ENCODE data around the gene MEGF6. TPM values are rescaled to one million over a fixed set of nuclear protein-coding genes. Genes with fewer than 3 reads are reported as not detected.

MEGF6 gene
- polyA plus RNA-seq, 2 donors: 11.8 to 23.7 TPM

DNA sequence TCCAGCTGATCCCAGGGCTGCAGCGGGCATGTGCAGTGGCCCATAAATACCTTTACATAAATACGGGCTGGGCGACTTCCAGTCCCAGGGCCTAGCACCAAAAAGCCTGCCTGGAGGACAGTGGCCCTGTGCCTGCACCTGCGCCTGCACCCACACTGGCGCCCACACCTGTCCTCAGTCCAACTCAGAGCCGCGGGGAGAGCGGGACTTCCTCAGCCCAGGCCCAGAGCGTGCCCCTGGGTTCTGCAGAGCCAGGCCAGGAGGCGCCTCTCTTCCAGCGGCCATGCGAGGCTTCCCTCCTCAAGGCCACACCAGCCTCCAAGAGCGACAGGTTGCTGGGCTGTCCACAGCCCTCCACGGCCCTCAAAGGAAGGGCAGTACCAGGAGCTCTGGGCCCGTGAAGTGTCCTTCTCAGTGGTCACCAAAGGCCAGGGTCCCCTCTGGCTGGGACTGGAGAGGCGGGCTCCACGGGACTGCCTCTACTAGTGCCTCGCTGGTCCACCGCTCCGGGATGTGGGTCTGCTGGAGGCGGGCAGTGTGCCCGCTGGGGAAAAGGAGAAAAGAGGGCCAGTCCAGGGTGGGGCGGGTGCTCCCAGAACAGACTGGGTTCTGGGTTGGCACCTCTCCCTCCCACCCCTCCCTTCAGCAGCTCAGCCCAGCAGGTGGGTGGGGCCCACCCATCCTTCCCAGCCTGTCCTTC lies 121.1 kb downstream of the MEGF6 start:
- H3K36me3 ChIP-seq (ENCODE audit: control insufficient read depth in 2 of 2, insufficient read depth in 2 of 2, low read length in 1 of 2): peaks cover 0 to 8% of the 10 kb centered on the region in 2 donors
- H3K4me3 ChIP-seq (ENCODE audit: low read depth in 1 of 2, low read length in 2 of 2): no peak overlapping the region
- peaks cover 0 to 14% of the 10 kb centered on the region in 2 donors for H3K4me1 ChIP-seq (ENCODE audit: control insufficient read depth in 2 of 2, insufficient read depth in 2 of 2, low read length in 1 of 2)
- H3K9me3 ChIP-seq (ENCODE audit: control insufficient read depth in 2 of 2, insufficient read depth in 1 of 2, low read depth in 1 of 2, low read length in 1 of 2): peaks cover 0 to 5% of the 10 kb centered on the region in 2 donors
- 90% methylated on average over 23 of the region's 23 CpGs for WGBS, 2 donors
- H3K27ac ChIP-seq (ENCODE audit: low read depth in 2 of 2, low read length in 1 of 2): no peak overlapping the region
- no peaks in the 10 kb centered on the region for H3K27me3 ChIP-seq (ENCODE audit: control insufficient read depth in 1 of 2, insufficient read depth in 2 of 2, low read length in 2 of 2)

DNA sequence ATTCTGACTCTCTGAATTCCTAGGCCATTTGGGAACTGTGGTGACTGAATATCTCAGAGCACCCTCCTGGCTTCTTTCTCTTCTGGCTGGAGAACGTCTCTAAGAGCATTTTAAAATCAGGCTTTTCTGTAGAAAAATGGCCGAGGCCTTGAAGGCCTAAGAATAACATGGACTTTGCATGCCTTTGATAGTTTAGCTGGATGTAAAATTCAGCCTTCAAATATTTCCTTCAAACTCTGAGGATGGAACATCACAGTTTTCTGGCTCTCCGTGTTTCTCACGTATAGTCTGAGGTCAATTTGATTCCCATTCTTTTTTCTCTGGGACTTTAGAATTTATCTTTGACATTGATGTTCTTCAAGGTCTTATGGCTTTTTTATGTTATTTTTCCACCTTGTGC lies 122.9 kb downstream of the MEGF6 start:
- peaks cover 0 to 5% of the 10 kb centered on the region in 2 donors for H3K9me3 ChIP-seq (ENCODE audit: control insufficient read depth in 2 of 2, insufficient read depth in 1 of 2, low read depth in 1 of 2, low read length in 1 of 2)
- H3K36me3 ChIP-seq (ENCODE audit: control insufficient read depth in 2 of 2, insufficient read depth in 2 of 2, low read length in 1 of 2): peaks cover 0 to 3% of the 10 kb centered on the region in 2 donors
- H3K4me3 ChIP-seq (ENCODE audit: low read depth in 1 of 2, low read length in 2 of 2): no peak overlapping the region
- no peaks in the 10 kb centered on the region for H3K27me3 ChIP-seq (ENCODE audit: control insufficient read depth in 1 of 2, insufficient read depth in 2 of 2, low read length in 2 of 2)
- no peak overlapping the region for H3K27ac ChIP-seq (ENCODE audit: low read depth in 2 of 2, low read length in 1 of 2)
- H3K4me1 ChIP-seq (ENCODE audit: control insufficient read depth in 2 of 2, insufficient read depth in 2 of 2, low read length in 1 of 2): peaks cover 0 to 10% of the 10 kb centered on the region in 2 donors
- 94 to 97% methylated on average over 4 of the region's 4 CpGs for WGBS, 2 donors

DNA sequence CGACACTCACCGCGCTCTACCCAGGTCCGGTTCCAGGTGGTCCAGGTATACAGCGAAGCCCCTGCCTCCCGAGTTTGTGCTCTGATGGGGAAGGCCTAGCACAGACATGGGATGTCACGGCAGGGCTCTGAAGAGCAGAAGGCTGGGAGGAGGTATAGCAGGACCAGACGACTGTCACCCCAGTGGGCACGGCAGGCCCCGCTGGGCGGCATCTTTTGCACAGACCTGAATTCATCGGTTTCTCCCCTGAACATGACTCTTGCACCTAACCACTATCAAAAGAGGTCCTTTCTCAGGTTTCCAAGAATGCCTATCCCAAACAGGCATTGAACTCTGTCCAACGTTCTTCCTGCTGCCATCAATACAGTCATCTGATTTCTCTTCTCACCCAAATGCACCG lies 126.3 kb downstream of the MEGF6 start:
- Histone ChIP-seq H3K27ac (ENCODE audit: low read depth in 2 of 2, low read length in 1 of 2) (no peak overlapping the region), H3K9me3 (ENCODE audit: control insufficient read depth in 2 of 2, insufficient read depth in 1 of 2, low read depth in 1 of 2, low read length in 1 of 2) (peaks cover 0 to 2% of the 10 kb centered on the region in 2 donors), H3K27me3 (ENCODE audit: control insufficient read depth in 1 of 2, insufficient read depth in 2 of 2, low read length in 2 of 2) (no peaks in the 10 kb centered on the region), H3K4me3 (ENCODE audit: low read depth in 1 of 2, low read length in 2 of 2) (no peak overlapping the region), H3K4me1 (ENCODE audit: control insufficient read depth in 2 of 2, insufficient read depth in 2 of 2, low read length in 1 of 2) (peaks cover 0 to 19% of the 10 kb centered on the region in 2 donors), H3K36me3 (ENCODE audit: control insufficient read depth in 2 of 2, insufficient read depth in 2 of 2, low read length in 1 of 2) (no peaks in the 10 kb centered on the region)
- WGBS, 2 donors: 88 to 92% methylated on average over 14 of the region's 14 CpGs

DNA sequence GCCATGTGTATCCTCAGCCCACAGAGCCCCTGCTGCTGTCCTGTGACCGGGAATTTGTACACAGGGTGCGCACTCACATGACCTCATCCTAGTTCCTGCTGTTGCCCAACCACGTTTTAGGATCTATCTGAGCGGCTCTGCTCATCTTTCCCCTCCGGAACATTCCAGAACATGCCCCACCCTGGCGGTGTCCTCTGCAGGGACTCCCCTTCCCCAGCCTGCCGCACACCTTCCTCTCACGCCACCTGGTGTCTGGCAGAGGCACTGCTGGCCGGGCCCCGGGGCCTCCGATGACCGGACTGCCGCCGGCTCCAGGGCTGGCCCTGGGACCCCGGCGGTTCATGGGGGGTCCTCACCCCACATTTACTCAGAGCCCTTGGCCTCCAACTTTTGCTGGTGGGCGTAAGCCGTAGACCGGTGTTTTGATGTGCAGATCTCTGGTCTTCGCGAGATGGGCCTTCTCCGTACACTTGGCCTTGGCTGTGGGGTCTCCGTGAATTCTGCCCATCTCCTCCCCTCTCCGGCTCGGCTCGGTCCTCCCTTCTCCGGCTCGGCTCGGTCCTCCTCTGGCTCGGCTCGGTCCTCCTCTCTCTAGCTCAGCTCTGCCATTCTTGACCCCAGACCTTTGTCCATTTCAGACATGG lies 127.4 kb downstream of the MEGF6 start:
- Histone ChIP-seq H3K4me1 (ENCODE audit: control insufficient read depth in 2 of 2, insufficient read depth in 2 of 2, low read length in 1 of 2) (peaks cover 0 to 19% of the 10 kb centered on the region in 2 donors), H3K27ac (ENCODE audit: low read depth in 2 of 2, low read length in 1 of 2) (no peak overlapping the region), H3K36me3 (ENCODE audit: control insufficient read depth in 2 of 2, insufficient read depth in 2 of 2, low read length in 1 of 2) (peaks cover 0 to 3% of the 10 kb centered on the region in 2 donors), H3K27me3 (ENCODE audit: control insufficient read depth in 1 of 2, insufficient read depth in 2 of 2, low read length in 2 of 2) (no peaks in the 10 kb centered on the region), H3K4me3 (ENCODE audit: low read depth in 1 of 2, low read length in 2 of 2) (no peak overlapping the region), H3K9me3 (ENCODE audit: control insufficient read depth in 2 of 2, insufficient read depth in 1 of 2, low read depth in 1 of 2, low read length in 1 of 2) (peaks cover 0 to 2% of the 10 kb centered on the region in 2 donors)
- 38 to 51% methylated on average over 31 of the region's 31 CpGs for WGBS, 2 donors

DNA sequence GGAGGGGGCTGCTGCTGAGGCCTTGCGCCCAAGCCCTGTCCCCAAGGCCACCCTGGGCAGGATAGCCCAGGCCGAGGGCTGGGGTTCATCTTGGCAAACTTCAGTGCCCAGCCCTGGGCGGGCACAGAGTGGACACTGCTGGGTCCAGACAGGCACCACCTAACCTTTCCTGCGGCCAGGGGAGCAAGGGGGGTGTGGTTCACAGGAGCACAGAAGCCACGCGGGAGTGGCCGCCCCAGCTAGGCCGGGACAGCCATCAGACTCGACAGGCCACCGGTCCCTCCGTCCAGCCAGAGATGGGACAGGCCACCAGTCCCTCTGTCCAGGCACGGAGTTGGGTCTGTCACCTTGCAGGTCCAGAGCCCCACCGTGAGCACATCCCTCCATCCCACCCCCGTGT lies 127.9 kb downstream of the MEGF6 start:
- Histone ChIP-seq H3K27ac (ENCODE audit: low read depth in 2 of 2, low read length in 1 of 2) (no peak overlapping the region), H3K4me1 (ENCODE audit: control insufficient read depth in 2 of 2, insufficient read depth in 2 of 2, low read length in 1 of 2) (peaks cover 0 to 19% of the 10 kb centered on the region in 2 donors), H3K36me3 (ENCODE audit: control insufficient read depth in 2 of 2, insufficient read depth in 2 of 2, low read length in 1 of 2) (peaks cover 0 to 3% of the 10 kb centered on the region in 2 donors), H3K27me3 (ENCODE audit: control insufficient read depth in 1 of 2, insufficient read depth in 2 of 2, low read length in 2 of 2) (no peaks in the 10 kb centered on the region), H3K9me3 (ENCODE audit: control insufficient read depth in 2 of 2, insufficient read depth in 1 of 2, low read depth in 1 of 2, low read length in 1 of 2) (peaks cover 0 to 2% of the 10 kb centered on the region in 2 donors), H3K4me3 (ENCODE audit: low read depth in 1 of 2, low read length in 2 of 2) (no peak overlapping the region)
- 69 to 72% methylated on average over 14 of the region's 14 CpGs for WGBS, 2 donors

DNA sequence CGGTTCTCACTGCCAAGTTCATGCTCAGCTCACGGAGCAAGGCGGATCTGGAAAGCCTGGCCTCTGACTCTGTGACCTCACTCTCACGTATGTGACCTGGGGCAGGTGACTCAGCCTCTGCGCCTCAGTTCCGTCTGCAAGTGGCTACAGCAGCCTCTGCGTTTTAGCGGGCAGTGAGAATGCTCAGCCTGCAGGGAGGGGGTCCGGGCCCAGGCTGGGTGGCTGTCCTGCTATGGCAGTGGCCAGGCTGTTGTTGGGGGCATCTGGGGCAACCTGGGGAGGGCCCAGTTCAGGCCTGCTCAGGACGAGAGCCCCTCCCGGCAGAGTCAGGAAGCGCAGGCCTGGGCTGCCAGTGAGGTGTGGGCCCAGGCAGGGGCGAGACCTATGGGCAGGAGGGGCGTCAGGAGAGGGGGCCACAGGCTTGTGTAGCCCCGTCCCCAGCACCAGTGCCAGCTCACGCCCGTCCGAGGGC lies 128.9 kb downstream of the MEGF6 start:
- H3K4me3 ChIP-seq (ENCODE audit: low read depth in 1 of 2, low read length in 2 of 2): no peak overlapping the region
- H3K9me3 ChIP-seq (ENCODE audit: control insufficient read depth in 2 of 2, insufficient read depth in 1 of 2, low read depth in 1 of 2, low read length in 1 of 2): no peaks in the 10 kb centered on the region
- peaks cover 0 to 6% of the 10 kb centered on the region in 2 donors for H3K36me3 ChIP-seq (ENCODE audit: control insufficient read depth in 2 of 2, insufficient read depth in 2 of 2, low read length in 1 of 2)
- H3K4me1 ChIP-seq (ENCODE audit: control insufficient read depth in 2 of 2, insufficient read depth in 2 of 2, low read length in 1 of 2): peaks cover 0 to 19% of the 10 kb centered on the region in 2 donors
- peak overlapping the region; percentile 59 to 85 for H3K27ac ChIP-seq (ENCODE audit: low read depth in 2 of 2, low read length in 1 of 2)
- no peaks in the 10 kb centered on the region for H3K27me3 ChIP-seq (ENCODE audit: control insufficient read depth in 1 of 2, insufficient read depth in 2 of 2, low read length in 2 of 2)
- 28 to 37% methylated on average over 14 to 18 of the region's 18 CpGs for WGBS, 2 donors

DNA sequence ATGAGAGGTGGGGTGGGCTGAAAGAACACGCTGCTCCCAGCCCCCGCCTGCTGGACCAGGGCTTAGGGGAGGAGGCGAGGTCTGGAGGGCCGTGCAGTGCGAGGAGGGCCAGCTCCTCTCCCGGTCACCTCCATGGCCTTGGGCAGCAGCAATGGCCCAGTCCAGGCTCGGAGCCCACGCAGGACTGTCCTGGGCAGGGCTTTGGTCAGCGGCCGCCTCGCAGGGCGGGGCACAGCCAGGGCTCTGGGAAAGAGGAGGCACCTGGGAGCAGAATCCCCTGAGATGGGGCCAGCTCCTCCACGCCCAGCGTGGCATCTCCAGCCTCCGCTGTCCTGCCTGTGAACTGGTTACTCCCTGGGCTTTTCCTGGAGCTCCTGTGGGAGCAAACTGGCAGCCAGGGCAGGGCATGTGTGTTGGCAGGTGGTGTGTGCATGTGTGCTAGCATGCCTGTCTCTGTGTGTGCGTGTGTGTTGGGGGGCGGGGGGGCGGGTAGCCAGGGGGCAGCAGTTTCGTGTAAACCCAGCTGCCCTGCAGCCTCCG lies 129.4 kb downstream of the MEGF6 start:
- Histone ChIP-seq H3K27ac (ENCODE audit: low read depth in 2 of 2, low read length in 1 of 2) (peak overlapping the region; percentile 59 to 85), H3K4me1 (ENCODE audit: control insufficient read depth in 2 of 2, insufficient read depth in 2 of 2, low read length in 1 of 2) (peaks cover 0 to 19% of the 10 kb centered on the region in 2 donors), H3K27me3 (ENCODE audit: control insufficient read depth in 1 of 2, insufficient read depth in 2 of 2, low read length in 2 of 2) (no peaks in the 10 kb centered on the region), H3K4me3 (ENCODE audit: low read depth in 1 of 2, low read length in 2 of 2) (no peak overlapping the region), H3K36me3 (ENCODE audit: control insufficient read depth in 2 of 2, insufficient read depth in 2 of 2, low read length in 1 of 2) (peaks cover 0 to 7% of the 10 kb centered on the region in 2 donors), H3K9me3 (ENCODE audit: control insufficient read depth in 2 of 2, insufficient read depth in 1 of 2, low read depth in 1 of 2, low read length in 1 of 2) (no peaks in the 10 kb centered on the region)
- 39 to 53% methylated on average over 17 to 20 of the region's 20 CpGs for WGBS, 2 donors

DNA sequence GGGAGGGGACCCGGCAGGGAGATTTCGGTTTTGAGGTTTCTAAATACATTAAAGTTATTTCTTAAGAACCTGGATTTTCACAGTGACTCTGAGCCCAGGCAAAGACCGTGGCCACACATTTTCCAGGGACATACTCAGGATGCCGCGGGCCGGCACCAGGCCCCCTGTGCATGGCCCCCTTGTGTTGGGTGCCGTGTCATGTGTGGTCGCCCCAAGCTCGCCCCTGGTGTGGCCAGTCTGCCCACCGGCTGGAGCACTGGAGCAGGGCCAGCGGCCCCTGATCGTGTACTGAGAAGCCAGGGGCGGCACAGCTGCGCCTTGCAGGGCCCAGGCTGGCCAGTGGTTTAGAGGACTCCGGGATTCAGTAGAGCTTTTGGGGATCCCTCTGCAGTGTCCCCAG lies 130.3 kb downstream of the MEGF6 start:
- H3K27me3 ChIP-seq (ENCODE audit: control insufficient read depth in 1 of 2, insufficient read depth in 2 of 2, low read length in 2 of 2): no peaks in the 10 kb centered on the region
- peaks cover 0 to 7% of the 10 kb centered on the region in 2 donors for H3K36me3 ChIP-seq (ENCODE audit: control insufficient read depth in 2 of 2, insufficient read depth in 2 of 2, low read length in 1 of 2)
- peaks cover 0 to 19% of the 10 kb centered on the region in 2 donors for H3K4me1 ChIP-seq (ENCODE audit: control insufficient read depth in 2 of 2, insufficient read depth in 2 of 2, low read length in 1 of 2)
- H3K9me3 ChIP-seq (ENCODE audit: control insufficient read depth in 2 of 2, insufficient read depth in 1 of 2, low read depth in 1 of 2, low read length in 1 of 2): no peaks in the 10 kb centered on the region
- peak overlapping the region in 1 of 2 donors; percentile 59 for H3K27ac ChIP-seq (ENCODE audit: low read depth in 2 of 2, low read length in 1 of 2)
- WGBS, 2 donors: 59 to 74% methylated on average over 15 of the region's 15 CpGs
- H3K4me3 ChIP-seq (ENCODE audit: low read depth in 1 of 2, low read length in 2 of 2): no peak overlapping the region

DNA sequence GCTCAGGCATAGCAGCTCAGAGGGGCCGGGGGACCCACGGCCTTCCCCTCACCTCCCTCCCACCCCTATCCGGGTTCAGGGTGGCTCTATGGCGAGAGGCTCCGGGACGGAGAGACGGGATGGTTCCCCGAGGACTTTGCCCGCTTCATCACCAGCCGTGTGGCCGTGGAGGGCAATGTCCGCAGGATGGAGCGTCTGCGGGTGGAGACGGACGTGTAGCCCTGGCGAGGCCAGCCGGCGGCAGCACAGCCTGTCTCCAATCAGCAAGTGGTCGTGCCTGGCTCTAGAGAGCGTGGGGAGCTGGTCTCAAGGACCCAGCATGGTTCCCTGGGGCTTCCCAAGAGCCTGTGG lies 131.0 kb downstream of the MEGF6 start:
- H3K27me3 ChIP-seq (ENCODE audit: control insufficient read depth in 1 of 2, insufficient read depth in 2 of 2, low read length in 2 of 2): no peaks in the 10 kb centered on the region
- H3K4me3 ChIP-seq (ENCODE audit: low read depth in 1 of 2, low read length in 2 of 2): no peak overlapping the region
- WGBS, 2 donors: 80 to 81% methylated on average over 21 of the region's 21 CpGs
- no peaks in the 10 kb centered on the region for H3K9me3 ChIP-seq (ENCODE audit: control insufficient read depth in 2 of 2, insufficient read depth in 1 of 2, low read depth in 1 of 2, low read length in 1 of 2)
- H3K4me1 ChIP-seq (ENCODE audit: control insufficient read depth in 2 of 2, insufficient read depth in 2 of 2, low read length in 1 of 2): peaks cover 0 to 19% of the 10 kb centered on the region in 2 donors
- H3K27ac ChIP-seq (ENCODE audit: low read depth in 2 of 2, low read length in 1 of 2): no peak overlapping the region
- H3K36me3 ChIP-seq (ENCODE audit: control insufficient read depth in 2 of 2, insufficient read depth in 2 of 2, low read length in 1 of 2): peaks cover 0 to 7% of the 10 kb centered on the region in 2 donors

Data from esophagus (tissue), 2 donors.